HG03175 (cell line): Measurements from ENCODE around the gene LRRC8E.

ENCODE experiments used
- ATAC-seq: cut with Tn5 transposase; IDR thresholded peaks from one replicate; pipeline ENCODE4 v1.9.1; 2021; ENCODE audit warnings: mild to moderate bottlenecking, moderate library complexity; ENCODE audit not compliant: unreplicated experiment

Gene LRRC8E

GRCh38 chr19:7888145-7888825 lies at the start of gene LRRC8E:
TSS of gene LRRC8E (plus strand) at chr19:7888510. CDS start at chr19:7895604, 7,094 bp downstream.
- no peak for ATAC-seq

- ATAC-seq, result no peak
Measured at GRCh38 chr19:7839476-7839875, 48.8 kb upstream of the LRRC8E start.

GRCh38 chr19:7840629-7841028 lies 47.7 kb upstream of the LRRC8E start:
- ATAC-seq, result no peak

- no peak for ATAC-seq
Measured at GRCh38 chr19:7841751-7842660, 46.3 kb upstream of the LRRC8E start.

GRCh38 chr19:7842661-7843294 lies 45.5 kb upstream of the LRRC8E start:
- no peak for ATAC-seq

GRCh38 chr19:7843521-7843920 lies 44.8 kb upstream of the LRRC8E start:
- ATAC-seq, result no peak

- ATAC-seq, result no peak
Measured at GRCh38 chr19:7844405-7844804, 43.9 kb upstream of the LRRC8E start.

GRCh38 chr19:7844951-7845350 lies 43.4 kb upstream of the LRRC8E start:
- ATAC-seq, result no peak

GRCh38 chr19:7845390-7846154 lies 42.7 kb upstream of the LRRC8E start:
- no peak for ATAC-seq

- no peak for ATAC-seq
Measured at GRCh38 chr19:7846155-7846646, 42.1 kb upstream of the LRRC8E start.

- no peak for ATAC-seq
Measured at GRCh38 chr19:7847664-7848063, 40.6 kb upstream of the LRRC8E start.

GRCh38 chr19:7848779-7849457 lies 39.4 kb upstream of the LRRC8E start:
- ATAC-seq, result no peak

- ATAC-seq, result no peak
Measured at GRCh38 chr19:7849631-7849999, 38.7 kb upstream of the LRRC8E start.

- ATAC-seq, result no peak
Measured at GRCh38 chr19:7850000-7850813, 38.1 kb upstream of the LRRC8E start.

GRCh38 chr19:7850945-7851622 lies 37.2 kb upstream of the LRRC8E start:
- ATAC-seq, result no peak

GRCh38 chr19:7851623-7852500 lies 36.4 kb upstream of the LRRC8E start:
- ATAC-seq, result no peak

- no peak for ATAC-seq
Measured at GRCh38 chr19:7852851-7853769, 35.2 kb upstream of the LRRC8E start.
